ENCODE measurements around the gene EEFSEC.
A peak's percentile ranks its signal among the peaks of the same experiment; 100 is the strongest.

- TF ChIP-seq CTCF (IDR thresholded peaks at IDR 0.05) (peak in 2 of 6 experiments; percentile 14 to 17), POLR2A (IDR thresholded peaks at IDR 0.05) (no peak)
Observed at GRCh38 chr3:128307029-128307633, 153.8 kb downstream of the EEFSEC start.

Measured in adrenal gland (tissue), 5 donors.